VCaP (cell line): Measurements from ENCODE around the gene SLC25A17.
"Not testable (repeated sequence)": the region's sequence is repeated elsewhere in the genome, so short reads cannot be mapped to it uniquely, and the experiment has no call there.

Experiments used
- H3K27ac ChIP-seq: fragments of 450-650 bp; 2 replicates; pipeline ENCODE4 v1.5.1; 2017
- TF ChIP-seq, protein P1 (sequence below): fragments of 450-650 bp; conservative IDR thresholded peaks from 2 replicates; pipeline ENCODE4 v1.5.1; 2017; ENCODE audit warnings: mild to moderate bottlenecking, moderate library complexity

The SLC25A17 gene

DNA sequence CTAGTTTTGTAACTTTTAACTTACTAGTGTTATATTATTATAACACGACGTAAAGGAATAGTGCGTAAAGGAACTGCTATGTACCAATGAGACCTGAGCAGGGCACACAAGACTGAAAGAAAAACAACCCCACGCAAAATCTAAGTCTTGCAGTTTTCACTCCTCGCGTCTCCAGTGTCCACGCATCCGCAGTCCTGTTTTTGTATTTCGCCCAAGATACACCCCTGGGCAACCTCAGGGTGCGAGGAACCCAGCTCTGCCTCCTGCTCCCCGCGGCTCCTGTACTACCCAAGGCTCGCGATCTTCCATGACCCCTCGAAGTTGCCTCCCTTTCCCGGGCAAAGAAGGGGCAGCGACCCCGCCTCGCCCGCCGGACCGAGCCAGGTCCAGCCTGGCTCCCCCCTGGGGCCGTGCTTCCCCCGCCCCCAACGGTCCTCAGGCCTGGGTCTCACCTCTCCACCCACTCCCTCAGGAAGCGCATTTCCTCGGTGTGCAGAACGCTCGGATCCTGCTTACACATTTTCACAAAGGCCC lies 36.9 kb upstream of the SLC25A17 start:
- TF ChIP-seq, protein P1, sequence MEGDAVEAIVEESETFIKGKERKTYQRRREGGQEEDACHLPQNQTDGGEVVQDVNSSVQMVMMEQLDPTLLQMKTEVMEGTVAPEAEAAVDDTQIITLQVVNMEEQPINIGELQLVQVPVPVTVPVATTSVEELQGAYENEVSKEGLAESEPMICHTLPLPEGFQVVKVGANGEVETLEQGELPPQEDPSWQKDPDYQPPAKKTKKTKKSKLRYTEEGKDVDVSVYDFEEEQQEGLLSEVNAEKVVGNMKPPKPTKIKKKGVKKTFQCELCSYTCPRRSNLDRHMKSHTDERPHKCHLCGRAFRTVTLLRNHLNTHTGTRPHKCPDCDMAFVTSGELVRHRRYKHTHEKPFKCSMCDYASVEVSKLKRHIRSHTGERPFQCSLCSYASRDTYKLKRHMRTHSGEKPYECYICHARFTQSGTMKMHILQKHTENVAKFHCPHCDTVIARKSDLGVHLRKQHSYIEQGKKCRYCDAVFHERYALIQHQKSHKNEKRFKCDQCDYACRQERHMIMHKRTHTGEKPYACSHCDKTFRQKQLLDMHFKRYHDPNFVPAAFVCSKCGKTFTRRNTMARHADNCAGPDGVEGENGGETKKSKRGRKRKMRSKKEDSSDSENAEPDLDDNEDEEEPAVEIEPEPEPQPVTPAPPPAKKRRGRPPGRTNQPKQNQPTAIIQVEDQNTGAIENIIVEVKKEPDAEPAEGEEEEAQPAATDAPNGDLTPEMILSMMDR = no peak
- H3K27ac ChIP-seq = peak overlapping the region; percentile 98

DNA sequence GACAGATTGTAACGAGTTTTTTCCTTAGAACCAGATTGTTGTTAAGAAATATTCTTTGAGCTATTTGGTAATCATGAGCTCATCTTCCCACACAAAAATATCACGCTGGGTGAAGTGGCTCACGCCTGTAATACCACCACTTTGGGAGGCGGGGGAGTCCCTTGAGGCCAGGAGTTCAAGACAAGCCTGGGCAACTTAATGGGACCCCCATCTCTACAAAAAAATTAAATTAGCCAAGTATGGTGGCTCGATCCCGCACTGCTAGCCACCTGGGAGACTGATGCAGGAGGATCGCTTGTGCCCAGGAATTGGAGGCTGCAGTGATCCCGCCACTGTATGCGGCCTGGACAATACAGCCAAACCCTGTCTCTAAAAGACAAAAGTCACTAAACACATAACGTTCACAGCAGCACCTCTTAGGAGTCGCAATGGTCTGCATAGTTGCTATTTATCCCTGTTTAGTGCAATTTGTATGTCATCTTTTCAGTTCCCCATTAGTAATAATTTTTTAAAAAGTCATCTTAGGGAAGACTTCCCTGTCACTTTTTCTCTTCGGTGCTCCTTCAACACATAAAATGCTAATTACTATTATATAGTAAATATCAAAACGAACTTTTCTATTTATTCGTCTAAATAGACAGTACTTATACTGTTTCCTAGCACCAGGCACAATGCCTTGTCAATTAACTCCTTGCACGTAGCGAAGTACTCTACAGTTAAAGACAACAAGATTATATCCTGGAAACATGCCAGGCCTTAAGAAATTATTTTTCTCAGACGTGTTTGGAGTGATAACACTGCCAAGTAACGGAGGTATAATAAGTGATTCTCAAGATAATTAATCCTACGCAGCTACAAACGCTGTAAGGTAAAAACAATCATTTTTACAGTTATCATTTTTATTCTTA lies 36.2 kb upstream of the SLC25A17 start:
- peak overlapping the region; percentile 98 for H3K27ac ChIP-seq
- TF ChIP-seq, protein P1 = no peak

DNA sequence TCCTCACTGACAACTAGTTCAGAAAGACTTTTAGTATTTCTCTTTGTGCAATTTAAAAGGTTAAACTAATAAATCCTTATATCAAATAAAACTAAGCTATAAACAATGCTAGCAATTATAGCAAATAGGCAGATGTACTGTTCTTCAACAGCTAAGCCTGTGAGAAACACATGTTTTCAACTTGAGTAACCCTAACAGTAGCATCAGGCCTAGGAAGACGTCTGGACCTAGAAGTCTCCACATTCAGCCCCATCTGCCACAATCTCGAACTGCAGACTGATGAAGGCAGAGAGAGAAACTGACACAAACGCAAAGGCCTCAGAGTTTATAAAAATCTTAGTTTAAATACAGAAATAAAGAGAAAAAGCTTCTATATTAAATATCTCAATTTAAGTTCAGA lies 34.8 kb upstream of the SLC25A17 start:
- peak overlapping the region; percentile 98 for H3K27ac ChIP-seq
- TF ChIP-seq, protein P1 = no peak

DNA sequence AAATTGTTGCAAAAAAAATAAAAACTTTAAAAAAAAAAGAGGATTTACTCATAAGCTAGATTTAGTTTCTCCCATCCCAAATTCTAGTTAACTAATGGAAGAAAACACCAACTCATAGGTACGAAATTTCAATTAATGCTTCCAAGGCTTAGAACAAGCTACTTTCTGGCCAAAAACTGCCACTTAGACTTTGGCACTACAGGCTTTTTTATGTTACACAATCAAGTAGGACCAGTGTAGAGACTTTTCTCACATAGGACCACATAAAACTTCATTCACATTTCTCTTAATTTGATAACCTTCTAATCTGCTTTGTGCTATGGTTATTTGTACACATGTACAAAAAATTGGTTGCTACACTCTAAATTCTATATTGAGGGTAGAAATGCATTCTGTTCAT lies 34.2 kb upstream of the SLC25A17 start:
- TF ChIP-seq, protein P1 = no peak
- H3K27ac ChIP-seq = peak overlapping the region; percentile 98

DNA sequence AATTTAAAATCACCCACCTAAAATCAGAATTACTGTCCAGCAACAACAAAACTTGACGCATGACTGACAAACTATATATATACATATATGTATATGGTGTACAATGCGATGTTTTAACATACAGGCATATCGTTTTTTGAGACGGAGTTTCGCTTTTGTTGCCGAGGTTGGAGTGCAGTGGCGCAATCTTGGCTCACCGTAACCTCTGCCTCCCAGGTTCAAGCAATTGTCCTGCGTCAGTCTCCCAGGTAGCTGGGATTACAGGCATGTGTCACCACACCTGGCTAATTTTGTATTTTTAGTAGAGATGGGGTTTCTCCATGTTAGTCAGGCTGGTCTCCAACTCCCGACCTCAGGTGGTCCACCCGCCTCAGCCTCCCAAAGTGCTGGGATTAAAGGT lies 26.7 kb upstream of the SLC25A17 start:
- not testable (repeated sequence) for H3K27ac ChIP-seq

DNA sequence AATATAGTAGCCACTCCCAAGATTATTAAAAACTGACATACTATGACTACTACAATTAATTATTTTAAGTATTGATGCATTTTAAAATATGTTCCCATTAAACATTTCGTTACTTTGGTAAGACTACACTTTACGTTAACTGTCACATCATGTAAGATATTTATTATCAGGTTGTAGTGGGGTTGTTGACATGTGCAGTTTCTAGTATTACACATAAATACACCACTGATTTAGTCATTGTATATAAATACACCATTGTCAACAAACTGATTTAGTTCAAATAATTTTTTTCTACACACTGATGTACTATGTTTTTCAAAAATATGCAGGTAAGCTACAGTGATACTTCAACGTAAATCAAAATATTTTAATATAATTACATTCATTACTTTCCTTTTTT lies 25.8 kb upstream of the SLC25A17 start:
- TF ChIP-seq, protein P1 = no peak
- H3K27ac ChIP-seq = no peak overlapping the region

DNA sequence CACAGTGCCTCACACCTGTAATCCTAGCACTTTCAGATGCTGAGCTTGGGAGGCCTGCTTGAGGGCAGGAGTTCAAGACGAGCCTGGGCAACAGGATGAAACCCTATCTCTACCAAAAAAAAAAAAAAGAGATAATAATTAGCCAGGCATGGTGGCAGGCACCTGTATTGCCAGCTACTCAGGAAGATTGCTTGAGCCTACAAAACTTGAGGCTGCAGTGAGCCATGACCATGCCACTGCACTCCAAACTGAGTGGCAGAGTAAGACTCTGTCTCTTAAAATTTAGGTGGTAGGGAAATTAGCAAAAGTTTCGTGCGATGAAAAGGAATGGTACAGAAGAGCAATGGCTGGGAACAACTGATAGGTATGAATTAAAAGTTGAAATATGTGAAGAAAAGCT lies 19.3 kb upstream of the SLC25A17 start:
- no peak overlapping the region for H3K27ac ChIP-seq
- TF ChIP-seq, protein P1 = no peak

DNA sequence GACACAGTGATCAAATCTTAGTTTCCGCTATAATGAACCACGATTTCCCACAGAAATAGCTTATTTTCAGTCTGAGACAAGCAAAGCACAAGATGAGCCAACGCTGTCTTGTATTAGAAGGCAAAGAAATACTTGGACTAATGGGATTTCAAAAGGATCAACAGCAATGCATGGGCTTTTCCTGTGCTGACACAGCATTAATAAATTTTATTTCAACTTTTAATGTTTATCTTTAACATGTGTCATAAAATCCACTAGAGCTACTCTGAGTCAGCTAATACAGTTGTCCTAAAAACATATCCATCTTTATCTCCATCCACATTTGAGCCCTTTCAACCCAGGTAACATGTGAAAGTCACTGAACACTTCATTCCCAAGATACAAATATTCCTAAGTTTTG lies 15.5 kb upstream of the SLC25A17 start:
- no peak overlapping the region for H3K27ac ChIP-seq
- TF ChIP-seq, protein P1 = no peak
